Measurements from ENCODE around the gene PLEKHA7. TPM values are rescaled to one million over a fixed set of nuclear protein-coding genes. Genes with fewer than 3 reads are reported as not detected.
"Not testable (repeated sequence)": the region's sequence is repeated elsewhere in the genome, so short reads cannot be mapped to it uniquely, and the experiment has no call there.

Gene PLEKHA7
- total RNA-seq, 2 experiments from 2014 or later, result 0.47 to 0.50 TPM

DNA sequence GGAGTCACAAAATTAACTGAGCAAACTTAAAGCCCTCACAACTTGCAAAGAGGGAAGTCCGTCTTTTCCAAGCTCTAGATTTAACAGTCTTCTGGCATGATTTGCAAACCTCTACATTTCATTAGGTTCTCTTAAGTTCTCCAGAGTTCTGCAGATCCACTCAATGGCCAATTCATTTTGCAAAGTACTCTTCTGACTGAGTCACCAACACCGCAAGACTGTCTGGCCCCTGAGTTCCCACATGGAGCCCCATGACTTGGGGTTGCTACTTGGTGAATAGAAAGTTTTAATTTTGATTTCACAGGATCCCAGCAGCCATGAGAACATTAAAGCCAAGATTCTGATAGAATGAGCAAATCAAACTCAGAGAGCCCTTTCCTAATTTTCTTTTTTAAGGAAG lies 134.5 kb downstream of the PLEKHA7 start:
- ChIA-PET POLR2A (no interaction called here), CTCF (no interaction called here)
- Mint-ChIP-seq H3K4me3 (no peak overlapping the region), H3K27me3 (ENCODE audit: low read depth) (peaks cover 21% of the 10 kb centered on the region), H3K9me3 (ENCODE audit: insufficient read depth) (no peaks in the 10 kb centered on the region), H3K36me3 (ENCODE audit: low read depth) (no peaks in the 10 kb centered on the region), H3K4me1 (ENCODE audit: low read depth) (no peaks in the 10 kb centered on the region), H3K27ac (no peak overlapping the region)
- ATAC-seq, result no peak
- DNase-seq, result no peak

DNA sequence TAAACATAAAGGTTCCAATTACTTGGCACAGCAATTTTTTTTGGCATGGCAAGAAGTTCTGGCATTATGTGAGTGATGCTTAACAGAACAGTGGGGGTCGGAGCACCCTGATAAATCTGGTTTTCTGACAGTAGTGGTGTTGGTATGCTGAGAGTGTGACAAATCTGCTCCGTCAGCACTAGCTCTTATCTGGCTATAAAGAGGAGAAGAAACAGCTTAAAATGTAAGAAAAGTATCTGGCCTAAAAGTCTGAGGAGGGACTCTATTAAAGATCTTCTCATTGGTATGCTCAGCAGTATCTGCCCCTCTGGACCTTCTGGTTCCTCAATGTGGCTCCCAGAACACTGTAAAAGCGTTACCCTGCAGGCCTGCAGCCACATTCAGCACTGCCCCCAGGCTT lies 137.4 kb downstream of the PLEKHA7 start:
- ChIA-PET POLR2A (no interaction called here), CTCF (no interaction called here)
- DNase-seq (no peak), ATAC-seq (no peak)
- no peaks in the 10 kb centered on the region for H3K36me3 Mint-ChIP-seq (ENCODE audit: low read depth)
- no peak overlapping the region for H3K4me3 Mint-ChIP-seq
- H3K4me1 Mint-ChIP-seq (ENCODE audit: low read depth), result no peaks in the 10 kb centered on the region
- no peak overlapping the region for H3K27ac Mint-ChIP-seq
- no peaks in the 10 kb centered on the region for H3K9me3 Mint-ChIP-seq (ENCODE audit: insufficient read depth)
- peaks cover 18% of the 10 kb centered on the region for H3K27me3 Mint-ChIP-seq (ENCODE audit: low read depth)

DNA sequence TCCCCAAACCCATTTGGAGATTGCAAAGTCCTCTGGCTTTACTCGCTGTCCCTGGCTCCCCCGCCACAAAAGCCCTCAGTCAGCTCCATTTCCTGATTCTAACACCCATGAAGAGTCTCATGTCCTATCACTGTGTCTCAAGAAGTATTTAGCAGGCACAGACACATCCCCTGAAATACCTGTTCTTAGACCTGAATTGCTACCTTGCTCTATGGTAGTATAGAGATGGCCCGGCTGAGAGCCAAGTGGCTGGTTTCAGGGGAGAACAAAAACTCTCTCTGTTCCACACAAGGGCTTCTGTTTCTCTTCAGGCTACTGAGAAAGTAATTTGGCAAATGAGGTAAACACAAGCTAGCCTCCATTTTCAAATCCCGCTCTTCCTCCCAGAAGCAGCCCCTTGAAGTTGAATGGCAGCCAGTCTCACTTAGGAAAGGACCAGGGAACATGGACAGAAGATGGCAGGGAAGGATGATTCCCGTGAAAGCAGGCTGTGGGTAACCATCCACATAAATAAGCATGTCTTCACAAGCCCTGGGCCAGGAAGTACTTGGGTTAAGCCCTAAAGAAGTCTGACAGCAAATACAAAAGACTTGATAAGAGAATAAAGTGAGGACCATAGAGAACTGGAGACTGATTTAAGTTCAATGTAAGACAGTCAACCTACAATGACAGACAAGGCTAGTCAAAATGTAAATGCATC lies 138.0 kb downstream of the PLEKHA7 start:
- Mint-ChIP-seq H3K27me3 (ENCODE audit: low read depth) (peaks cover 18% of the 10 kb centered on the region), H3K27ac (no peak overlapping the region), H3K4me1 (ENCODE audit: low read depth) (no peaks in the 10 kb centered on the region), H3K9me3 (ENCODE audit: insufficient read depth) (no peaks in the 10 kb centered on the region), H3K4me3 (no peak overlapping the region), H3K36me3 (ENCODE audit: low read depth) (no peaks in the 10 kb centered on the region)
- ATAC-seq (no peak), DNase-seq (no peak)
- ChIA-PET CTCF (no interaction called here), POLR2A (interaction anchor here (1.1 kb wide), 1 partner anchor 202 kb away, joined by 3 read pairs; the partner anchor contains the start of gene RPS13)

DNA sequence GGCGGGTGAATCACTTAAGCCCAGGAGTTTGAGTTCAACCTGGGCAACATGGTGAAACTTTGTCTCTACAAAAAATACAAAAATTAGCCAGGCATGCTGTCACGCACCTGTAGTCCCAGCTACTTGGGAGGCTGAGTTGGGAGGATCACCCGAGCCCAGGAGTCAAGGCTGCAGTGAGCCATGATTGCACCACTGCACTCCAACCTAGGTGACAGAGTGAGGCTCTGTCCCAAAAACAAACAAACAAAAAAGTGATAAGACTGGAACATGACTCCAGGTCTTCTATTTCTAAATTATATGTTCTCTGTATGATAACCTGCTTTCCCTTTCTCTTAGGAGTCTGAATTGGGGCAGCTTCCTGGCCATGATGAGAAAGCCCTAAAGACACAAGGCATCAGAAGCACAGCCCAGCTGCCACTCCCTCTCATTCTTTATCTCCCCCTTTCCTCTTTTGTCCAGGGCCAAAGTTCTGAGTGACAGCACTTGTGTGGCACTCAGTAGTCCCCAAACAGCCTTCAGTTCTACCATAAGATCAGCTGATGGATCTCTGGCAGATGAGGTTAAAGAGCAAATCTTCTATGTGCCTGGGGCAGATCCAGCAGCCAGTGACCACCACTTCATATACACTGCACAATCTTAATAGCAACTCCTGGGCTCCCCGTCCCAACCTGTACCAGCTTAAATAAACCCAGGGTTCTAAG lies 139.8 kb downstream of the PLEKHA7 start:
- Mint-ChIP-seq H3K27me3 (ENCODE audit: low read depth) (peaks cover 18% of the 10 kb centered on the region), H3K27ac (no peak overlapping the region), H3K9me3 (ENCODE audit: insufficient read depth) (no peaks in the 10 kb centered on the region), H3K4me3 (no peak overlapping the region), H3K36me3 (ENCODE audit: low read depth) (no peaks in the 10 kb centered on the region), H3K4me1 (ENCODE audit: low read depth) (no peaks in the 10 kb centered on the region)
- ChIA-PET CTCF (interaction anchor here (0.8 to 1.9 kb wide), 2 partner anchors 11 to 54 kb away, joined by 3 to 5 read pairs; no protein-coding TSS in a partner anchor), POLR2A (no interaction called here)
- no peak for DNase-seq
- ATAC-seq, result no peak

DNA sequence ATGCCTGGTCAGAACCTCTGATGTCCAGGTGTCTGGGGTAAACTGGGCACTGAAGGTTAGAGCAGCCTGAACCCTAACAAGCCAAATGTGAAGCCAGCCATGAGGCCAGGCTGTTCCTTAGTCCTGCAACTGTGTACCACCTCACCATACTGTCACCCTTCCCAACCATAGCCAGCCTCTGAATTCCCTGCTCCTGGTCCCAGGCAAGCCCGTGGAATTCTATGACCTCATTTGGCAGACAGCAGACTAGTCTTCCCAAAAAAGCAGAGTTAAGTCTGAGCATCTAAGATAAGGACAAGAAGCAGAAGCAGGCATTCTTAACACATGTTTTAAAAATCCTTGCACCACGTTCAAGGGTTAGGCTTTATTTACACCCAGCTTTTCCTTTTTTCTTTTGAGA lies 140.9 kb downstream of the PLEKHA7 start:
- Mint-ChIP-seq H3K9me3 (ENCODE audit: insufficient read depth) (no peaks in the 10 kb centered on the region), H3K27me3 (ENCODE audit: low read depth) (peaks cover 13% of the 10 kb centered on the region), H3K4me1 (ENCODE audit: low read depth) (no peaks in the 10 kb centered on the region), H3K36me3 (ENCODE audit: low read depth) (no peaks in the 10 kb centered on the region), H3K4me3 (no peak overlapping the region), H3K27ac (no peak overlapping the region)
- ATAC-seq, result no peak
- DNase-seq, result no peak
- CTCF ChIA-PET, result interaction anchor here (1.9 kb wide), 1 partner anchor 53 kb away, joined by 5 read pairs; no protein-coding TSS in a partner anchor
- POLR2A ChIA-PET, result no interaction called here

DNA sequence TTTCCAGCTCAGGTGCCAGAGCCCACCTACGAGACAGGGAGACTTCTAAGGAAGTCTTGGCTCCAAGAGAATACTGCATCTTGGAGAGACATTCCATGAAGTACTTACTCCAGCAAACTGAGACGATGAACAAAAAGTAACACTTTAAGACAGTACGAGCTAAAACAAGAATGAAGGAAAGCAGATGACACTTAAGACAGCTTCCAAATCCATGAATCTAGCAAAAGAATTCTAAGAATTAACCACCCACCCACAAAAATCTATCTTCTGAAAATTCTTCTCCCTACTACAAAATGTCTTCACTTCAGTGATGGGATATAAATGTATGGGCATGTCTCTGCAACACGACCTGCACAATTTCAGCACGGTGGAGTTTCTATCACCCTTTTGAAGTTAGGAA lies 142.8 kb downstream of the PLEKHA7 start:
- no peaks in the 10 kb centered on the region for H3K9me3 Mint-ChIP-seq (ENCODE audit: insufficient read depth)
- no peaks in the 10 kb centered on the region for H3K36me3 Mint-ChIP-seq (ENCODE audit: low read depth)
- ChIA-PET POLR2A (no interaction called here), CTCF (no interaction called here)
- peaks cover 4% of the 10 kb centered on the region for H3K27me3 Mint-ChIP-seq (ENCODE audit: low read depth)
- no peak for ATAC-seq
- H3K27ac Mint-ChIP-seq, result no peak overlapping the region
- no peak overlapping the region for H3K4me3 Mint-ChIP-seq
- no peaks in the 10 kb centered on the region for H3K4me1 Mint-ChIP-seq (ENCODE audit: low read depth)
- no peak for DNase-seq

DNA sequence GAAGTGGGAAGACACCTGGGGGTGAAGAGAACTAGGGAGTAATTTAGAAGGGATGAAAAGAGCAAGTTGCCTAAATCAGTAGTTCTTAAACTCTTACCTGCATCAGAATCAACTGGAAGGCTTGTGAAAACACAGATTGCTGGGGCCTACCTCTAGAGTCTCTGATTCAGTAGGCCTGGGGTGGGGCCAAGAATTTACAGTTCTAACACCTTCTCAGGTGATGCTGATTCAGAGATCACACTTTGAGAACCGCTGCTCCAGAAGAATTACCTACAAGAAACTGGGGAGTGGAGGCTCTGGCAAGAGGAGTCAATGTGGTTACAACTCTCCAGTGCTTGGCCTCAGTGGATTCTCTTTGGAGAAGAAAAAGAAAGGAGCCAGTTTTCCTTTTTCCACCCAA lies 147.1 kb downstream of the PLEKHA7 start:
- ATAC-seq (no peak), DNase-seq (no peak)
- Mint-ChIP-seq H3K9me3 (ENCODE audit: insufficient read depth) (no peaks in the 10 kb centered on the region), H3K4me3 (no peak overlapping the region), H3K4me1 (ENCODE audit: low read depth) (no peaks in the 10 kb centered on the region), H3K27ac (no peak overlapping the region), H3K36me3 (ENCODE audit: low read depth) (no peaks in the 10 kb centered on the region), H3K27me3 (ENCODE audit: low read depth) (no peaks in the 10 kb centered on the region)
- POLR2A ChIA-PET, result no interaction called here
- CTCF ChIA-PET, result no interaction called here

DNA sequence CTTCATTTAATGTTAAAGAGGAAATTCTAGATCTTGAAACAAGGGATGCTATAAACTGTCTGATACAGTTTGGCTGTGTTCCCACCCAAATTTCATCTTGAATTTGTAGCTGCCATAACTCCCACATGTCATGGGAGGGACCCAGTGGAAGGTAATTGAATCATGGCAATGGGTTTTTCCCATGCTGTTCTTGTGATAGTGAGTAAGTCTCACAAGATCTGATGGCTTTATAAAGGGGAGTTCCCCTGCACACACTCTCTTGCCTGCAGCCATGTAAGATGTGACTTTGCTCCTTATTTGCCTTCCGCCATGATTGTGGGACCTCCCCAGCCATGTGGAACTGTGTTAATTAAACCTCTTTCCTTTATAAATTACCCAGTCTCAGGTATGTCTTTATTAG lies 149.8 kb downstream of the PLEKHA7 start:
- H3K9me3 Mint-ChIP-seq (ENCODE audit: insufficient read depth); H3K4me1 Mint-ChIP-seq (ENCODE audit: low read depth); DNase-seq; H3K36me3 Mint-ChIP-seq (ENCODE audit: low read depth); POLR2A ChIA-PET; H3K27ac Mint-ChIP-seq; H3K27me3 Mint-ChIP-seq (ENCODE audit: low read depth); H3K4me3 Mint-ChIP-seq; ATAC-seq: not testable (repeated sequence)
- CTCF ChIA-PET, result interaction anchor here (1.1 to 1.2 kb wide), 2 partner anchors 44 to 77 kb away, joined by 3 read pairs; no protein-coding TSS in a partner anchor

DNA sequence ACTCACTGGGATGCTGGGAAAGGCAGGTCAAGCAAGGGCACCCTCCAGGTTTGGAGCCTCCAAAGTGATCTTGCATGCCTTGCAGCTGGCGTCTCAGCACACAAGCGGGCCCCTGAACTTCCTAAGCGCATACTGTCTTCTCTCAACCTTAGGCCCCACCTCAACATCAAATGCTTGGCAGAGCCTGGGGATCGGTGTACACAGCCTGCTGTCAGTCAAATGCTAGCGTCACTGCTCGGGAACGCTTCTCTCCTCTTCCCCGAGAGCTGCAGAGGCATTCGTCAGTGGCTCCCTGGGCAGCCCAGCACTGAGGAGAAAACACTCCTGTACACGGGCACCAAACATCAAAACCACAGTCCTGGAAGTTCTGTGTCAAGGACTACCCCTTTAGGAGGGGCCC lies 150.8 kb downstream of the PLEKHA7 start:
- no peak overlapping the region for H3K27ac Mint-ChIP-seq
- no peaks in the 10 kb centered on the region for H3K27me3 Mint-ChIP-seq (ENCODE audit: low read depth)
- CTCF ChIA-PET, result interaction anchor here (0.6 to 1.2 kb wide), 3 partner anchors 12 to 702 kb away, joined by 3 read pairs; no protein-coding TSS in a partner anchor
- POLR2A ChIA-PET, result no interaction called here
- H3K4me1 Mint-ChIP-seq (ENCODE audit: low read depth), result no peaks in the 10 kb centered on the region
- H3K36me3 Mint-ChIP-seq (ENCODE audit: low read depth), result no peaks in the 10 kb centered on the region
- ATAC-seq (no peak), DNase-seq (no peak)
- no peak overlapping the region for H3K4me3 Mint-ChIP-seq
- H3K9me3 Mint-ChIP-seq (ENCODE audit: insufficient read depth), result no peaks in the 10 kb centered on the region

DNA sequence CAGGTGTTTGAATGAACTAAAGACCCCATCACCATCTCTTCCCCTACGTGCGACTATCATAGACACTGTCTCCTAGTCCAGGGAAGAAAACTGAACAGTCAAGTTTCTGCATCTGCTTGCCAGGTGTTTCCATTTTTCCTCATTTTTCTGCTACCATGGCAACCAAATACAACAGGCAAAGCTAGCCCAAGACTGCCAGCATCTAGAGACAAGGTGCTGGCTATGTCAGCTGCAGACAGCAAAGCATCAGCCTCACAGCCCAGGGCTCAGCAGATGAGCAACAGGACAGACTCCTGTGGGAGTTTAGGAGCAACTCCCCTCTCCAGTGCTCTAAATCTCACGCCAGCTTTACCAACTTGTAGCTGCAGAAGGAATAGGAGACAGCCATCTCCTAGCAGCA lies 151.5 kb downstream of the PLEKHA7 start:
- DNase-seq (no peak), ATAC-seq (no peak)
- H3K4me3 Mint-ChIP-seq, result no peak overlapping the region
- no peaks in the 10 kb centered on the region for H3K9me3 Mint-ChIP-seq (ENCODE audit: insufficient read depth)
- H3K36me3 Mint-ChIP-seq (ENCODE audit: low read depth), result no peaks in the 10 kb centered on the region
- POLR2A ChIA-PET, result no interaction called here
- no peaks in the 10 kb centered on the region for H3K4me1 Mint-ChIP-seq (ENCODE audit: low read depth)
- no peaks in the 10 kb centered on the region for H3K27me3 Mint-ChIP-seq (ENCODE audit: low read depth)
- CTCF ChIA-PET, result no interaction called here
- no peak overlapping the region for H3K27ac Mint-ChIP-seq

DNA sequence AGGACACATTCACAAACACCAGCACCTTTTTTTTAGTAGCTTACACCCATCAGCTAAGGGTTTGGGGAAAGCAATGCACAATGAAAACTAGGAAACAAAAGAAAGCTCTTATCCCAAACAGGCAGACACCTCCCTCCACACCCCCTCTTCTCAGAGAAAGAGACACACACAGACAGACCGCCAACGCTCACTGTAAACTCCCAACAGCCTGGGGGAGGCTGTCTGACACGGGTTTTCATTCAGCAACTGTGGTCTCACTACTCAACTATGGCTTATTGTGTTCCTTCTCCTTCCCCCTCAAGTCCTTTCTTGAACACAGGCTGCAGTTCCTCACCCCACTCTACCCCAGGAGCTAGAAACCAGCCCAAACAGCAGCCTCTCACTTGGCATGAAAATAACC lies 152.4 kb downstream of the PLEKHA7 start:
- Mint-ChIP-seq H3K4me3 (no peak overlapping the region), H3K36me3 (ENCODE audit: low read depth) (no peaks in the 10 kb centered on the region), H3K4me1 (ENCODE audit: low read depth) (no peaks in the 10 kb centered on the region), H3K27ac (no peak overlapping the region), H3K27me3 (ENCODE audit: low read depth) (no peaks in the 10 kb centered on the region), H3K9me3 (ENCODE audit: insufficient read depth) (no peaks in the 10 kb centered on the region)
- ChIA-PET POLR2A (no interaction called here), CTCF (no interaction called here)
- DNase-seq (no peak), ATAC-seq (no peak)

DNA sequence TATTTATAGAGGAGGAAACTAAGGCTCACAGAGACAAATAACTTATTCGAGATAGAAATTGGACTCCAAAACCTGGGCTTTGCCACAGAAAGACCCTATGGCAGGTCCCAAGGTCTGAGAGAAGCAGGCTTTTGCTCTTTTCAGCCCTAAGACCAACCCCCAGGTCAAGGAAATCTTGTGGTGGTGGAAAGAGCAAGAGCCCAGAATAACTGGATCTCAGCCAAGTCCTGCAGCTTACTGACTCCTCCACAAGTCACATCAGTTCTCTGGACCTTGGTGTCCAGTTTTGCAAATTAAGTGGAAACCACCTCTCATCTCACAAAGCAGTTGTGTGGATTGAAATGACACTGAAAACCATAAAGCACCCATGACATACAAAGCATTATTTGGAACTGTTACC lies 153.6 kb downstream of the PLEKHA7 start:
- no peak overlapping the region for H3K27ac Mint-ChIP-seq
- ATAC-seq (no peak), DNase-seq (no peak)
- ChIA-PET CTCF (interaction anchor here (0.9 kb wide), 1 partner anchor 41 kb away, joined by 3 read pairs; no protein-coding TSS in a partner anchor), POLR2A (no interaction called here)
- no peak overlapping the region for H3K4me3 Mint-ChIP-seq
- no peaks in the 10 kb centered on the region for H3K4me1 Mint-ChIP-seq (ENCODE audit: low read depth)
- no peaks in the 10 kb centered on the region for H3K9me3 Mint-ChIP-seq (ENCODE audit: insufficient read depth)
- no peaks in the 10 kb centered on the region for H3K27me3 Mint-ChIP-seq (ENCODE audit: low read depth)
- H3K36me3 Mint-ChIP-seq (ENCODE audit: low read depth), result no peaks in the 10 kb centered on the region
